ENCODE measurements around the gene SLC35F5.

DNA sequence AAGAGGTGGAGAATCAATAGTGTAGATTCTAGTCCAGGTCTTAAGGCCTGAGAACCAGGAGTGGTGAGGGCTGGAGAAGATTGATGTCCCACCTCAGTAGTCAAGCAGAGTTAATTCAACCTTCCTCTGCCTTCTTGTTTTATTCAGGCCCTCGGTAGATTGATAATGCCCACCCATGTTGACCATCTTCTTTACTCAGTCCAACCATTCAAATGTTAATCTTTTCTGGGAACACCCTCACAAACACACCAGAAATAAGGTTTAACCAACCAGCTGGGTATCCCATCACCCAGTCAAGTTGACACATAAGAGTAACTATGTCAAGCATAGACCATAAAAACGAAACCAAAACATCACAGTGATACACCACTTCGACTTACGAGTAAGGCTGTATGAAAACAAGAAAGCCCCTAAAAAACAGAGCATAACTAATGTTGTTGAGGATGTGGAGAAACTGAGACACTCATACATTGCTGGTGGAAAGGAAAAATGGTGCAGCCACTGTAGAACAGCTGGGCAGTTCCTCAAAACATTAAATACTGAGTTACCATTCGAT is 57.5 kb downstream of the SLC35F5 start:
- TF ChIP-seq, protein P1, sequence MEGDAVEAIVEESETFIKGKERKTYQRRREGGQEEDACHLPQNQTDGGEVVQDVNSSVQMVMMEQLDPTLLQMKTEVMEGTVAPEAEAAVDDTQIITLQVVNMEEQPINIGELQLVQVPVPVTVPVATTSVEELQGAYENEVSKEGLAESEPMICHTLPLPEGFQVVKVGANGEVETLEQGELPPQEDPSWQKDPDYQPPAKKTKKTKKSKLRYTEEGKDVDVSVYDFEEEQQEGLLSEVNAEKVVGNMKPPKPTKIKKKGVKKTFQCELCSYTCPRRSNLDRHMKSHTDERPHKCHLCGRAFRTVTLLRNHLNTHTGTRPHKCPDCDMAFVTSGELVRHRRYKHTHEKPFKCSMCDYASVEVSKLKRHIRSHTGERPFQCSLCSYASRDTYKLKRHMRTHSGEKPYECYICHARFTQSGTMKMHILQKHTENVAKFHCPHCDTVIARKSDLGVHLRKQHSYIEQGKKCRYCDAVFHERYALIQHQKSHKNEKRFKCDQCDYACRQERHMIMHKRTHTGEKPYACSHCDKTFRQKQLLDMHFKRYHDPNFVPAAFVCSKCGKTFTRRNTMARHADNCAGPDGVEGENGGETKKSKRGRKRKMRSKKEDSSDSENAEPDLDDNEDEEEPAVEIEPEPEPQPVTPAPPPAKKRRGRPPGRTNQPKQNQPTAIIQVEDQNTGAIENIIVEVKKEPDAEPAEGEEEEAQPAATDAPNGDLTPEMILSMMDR (IDR thresholded peaks at IDR 0.05) = no peak
- TF ChIP-seq POLR2A (IDR thresholded peaks at IDR 0.05) = no peak

Measured in thyroid gland (tissue), 4 donors.